Body of pancreas (tissue), 4 donors: Measurements from ENCODE around the gene GOLT1A. TPM values are rescaled to one million over a fixed set of nuclear protein-coding genes. Genes with fewer than 3 reads are reported as not detected.
"Not testable (repeated sequence)": the region's sequence is repeated elsewhere in the genome, so short reads cannot be mapped to it uniquely, and the experiment has no call there.

Experiments
- ATAC-seq: fragments of 150-250 bp; one replicate; pipeline ENCODE4 v1.9.1; 2016
- DNase-seq, 4 donors: peaks; one replicate each; pipeline ENCODE4 v3.0.0-alpha.2; 2019
- H3K27ac ChIP-seq, 4 donors: fragments of 200-600 bp; sonication (generic); 1 replicate in 3 of 4; 2 replicates in 1 of 4; pipeline versions ENCODE4 v1.5.1 to v1.6.1; 2016 to 2019; ENCODE audit warnings: mild to moderate bottlenecking in 1 of 4, mixed read lengths in 1 of 4, moderate library complexity in 1 of 4
- H3K27me3 ChIP-seq, 2 donors: fragments of 200-600 bp; sonication (generic); one replicate each; pipeline ENCODE4 v1.6.0; 2016; ENCODE audit warnings: mild to moderate bottlenecking in 1 of 2
- H3K36me3 ChIP-seq, 2 donors: fragments of 200-600 bp; sonication (generic); replicated peaks in 1 of 2; 2 replicates each; pipeline ENCODE4 v1.5.1; 2016; ENCODE audit warnings: low read depth in 2 of 2; ENCODE audit not compliant: insufficient read depth in 1 of 2
- H3K4me1 ChIP-seq: fragments of 200-600 bp; sonication (generic); one replicate; pipeline ENCODE4 v1.6.0; 2016
- H3K4me3 ChIP-seq, 2 donors: fragments of 200-600 bp; sonication (generic); 1 replicate in 1 of 2; 2 replicates in 1 of 2; pipeline ENCODE4 v1.5.1; 2016 to 2019
- H3K9me3 ChIP-seq, 3 donors: fragments of 200-600 bp; sonication (generic); 1 replicate in 2 of 3; 2 replicates in 1 of 3; pipeline ENCODE4 v1.5.1; 2016
- CTCF ChIP-seq, 7 experiments: fragments of 450-650 bp in 4 of 7; fragments of 200-600 bp in 3 of 7; sonication (generic) in 3 of 7; IDR thresholded peaks; one replicate each; pipeline ENCODE4 v1.5.1; 2016 to 2019; ENCODE audit warnings: antibody characterized with exemption in 7 of 7
- POLR2A ChIP-seq, 3 donors: fragments of 450-650 bp; IDR thresholded peaks; one replicate each; pipeline ENCODE4 v1.6.1; 2016; ENCODE audit warnings: antibody characterized with exemption in 3 of 3, mild to moderate bottlenecking in 2 of 3
- WGBS, 2 donors: methylation state at CpG; one replicate each; pipeline ENCODE4 v1.1.5; 2017; 5-methylcytosine and 5-hydroxymethylcytosine counted together
- intact Hi-C: fragments of 100-400 bp; cut with DNase I; formaldehyde crosslinking; loops from one replicate; pipeline ENCODE4 v1.15.1; 2023
- total RNA-seq, 2 donors: library from RNA; depleted of rRNA; stranded (reverse); fragments of >200 nt; gene quantifications; one replicate each; pipeline ENCODE4 v1.1.0, GENCODE V29; 2016

Gene GOLT1A
- total RNA-seq, 2 donors from 2014 or later = 6.5 TPM; not detected in 1

GRCh38 chr1:204241914-204242313, 28.1 kb upstream of the GOLT1A start:
- 91 to 95% methylated on average over 5 of the region's 5 CpGs for WGBS, 2 donors
- intact Hi-C loops = no loop called here
- H3K36me3 ChIP-seq = peaks cover 0 to 2% of the 10 kb centered on the region in 2 donors
- ATAC-seq (no peak), DNase-seq (no peak)
- no peak overlapping the region for H3K27ac ChIP-seq
- TF ChIP-seq CTCF (IDR thresholded peaks at IDR 0.05) (no peak), POLR2A (IDR thresholded peaks at IDR 0.05) (no peak)
- H3K4me3 ChIP-seq = no peak overlapping the region
- no peaks in the 10 kb centered on the region for H3K4me1 ChIP-seq
- H3K27me3 ChIP-seq = no peaks in the 10 kb centered on the region
- H3K9me3 ChIP-seq = no peaks in the 10 kb centered on the region

GRCh38 chr1:204241050-204241449, 27.3 kb upstream of the GOLT1A start:
- DNase-seq (no peak), ATAC-seq (no peak)
- H3K36me3 ChIP-seq = peaks cover 0 to 2% of the 10 kb centered on the region in 2 donors
- intact Hi-C loops = no loop called here
- 74 to 81% methylated on average over 2 of the region's 2 CpGs for WGBS, 2 donors
- no peaks in the 10 kb centered on the region for H3K4me1 ChIP-seq
- no peak overlapping the region for H3K27ac ChIP-seq
- H3K4me3 ChIP-seq = no peak overlapping the region
- H3K27me3 ChIP-seq = no peaks in the 10 kb centered on the region
- no peaks in the 10 kb centered on the region for H3K9me3 ChIP-seq
- TF ChIP-seq POLR2A (IDR thresholded peaks at IDR 0.05) (no peak), CTCF (IDR thresholded peaks at IDR 0.05) (no peak)

- DNase-seq = no peak
- no peaks in the 10 kb centered on the region for H3K27me3 ChIP-seq
- H3K9me3 ChIP-seq = no peaks in the 10 kb centered on the region
- H3K4me1 ChIP-seq = no peaks in the 10 kb centered on the region
- no peak for TF ChIP-seq CTCF (IDR thresholded peaks at IDR 0.05)
- no peak for TF ChIP-seq POLR2A (IDR thresholded peaks at IDR 0.05)
- no peak for ATAC-seq
- WGBS, 2 donors = 79 to 97% methylated on average over 1 of the region's 1 CpG
- peaks cover 0 to 2% of the 10 kb centered on the region in 2 donors for H3K36me3 ChIP-seq
- H3K27ac ChIP-seq = no peak overlapping the region
- intact Hi-C loops = no loop called here
- H3K4me3 ChIP-seq = no peak overlapping the region
Measured at GRCh38 chr1:204240233-204240632, 26.4 kb upstream of the GOLT1A start.

GRCh38 chr1:204239401-204239800, 25.6 kb upstream of the GOLT1A start:
- H3K4me1 ChIP-seq, H3K27me3 ChIP-seq, H3K27ac ChIP-seq, intact Hi-C loops, H3K4me3 ChIP-seq, ATAC-seq, DNase-seq, H3K36me3 ChIP-seq, H3K9me3 ChIP-seq: not testable (repeated sequence)
- WGBS, 2 donors = 50 to 81% methylated on average over 2 to 3 of the region's 3 CpGs

GRCh38 chr1:204238520-204238919, 24.7 kb upstream of the GOLT1A start:
- H3K9me3 ChIP-seq, H3K36me3 ChIP-seq, ATAC-seq, DNase-seq, H3K4me1 ChIP-seq, H3K27me3 ChIP-seq, H3K4me3 ChIP-seq, H3K27ac ChIP-seq, intact Hi-C loops: not testable (repeated sequence)
- WGBS, 2 donors = 82 to 85% methylated on average over 2 of the region's 2 CpGs

- H3K4me1 ChIP-seq, intact Hi-C loops: not testable (repeated sequence)
- 91 to 100% methylated on average over 1 of the region's 1 CpG for WGBS, 2 donors
Measured at GRCh38 chr1:204237515-204237914, 23.7 kb upstream of the GOLT1A start.

More at GRCh38 chr1:204237515-204237914, 23.7 kb upstream of the GOLT1A start:
- not testable (repeated sequence) for DNase-seq, H3K27me3 ChIP-seq, H3K27ac ChIP-seq, H3K4me3 ChIP-seq, H3K36me3 ChIP-seq, ATAC-seq, H3K9me3 ChIP-seq
